Activated naive CD8-positive, alpha-beta T cell (primary cell): ENCODE results near the gene RNF2.
A peak's percentile ranks its signal among the peaks of the same experiment; 100 is the strongest.
"Not testable (repeated sequence)": the region's sequence is repeated elsewhere in the genome, so short reads cannot be mapped to it uniquely, and the experiment has no call there.

Experiments
- H3K27ac Mint-ChIP-seq: one replicate; pipeline ENCODE4 v1.8.0; 2021; ENCODE audit warnings: mixed read lengths
- H3K27me3 Mint-ChIP-seq: one replicate; pipeline ENCODE4 v1.8.0; 2021; ENCODE audit warnings: mixed read lengths
- H3K36me3 Mint-ChIP-seq: one replicate; pipeline ENCODE4 v1.8.0; 2021; ENCODE audit warnings: mixed read lengths
- H3K4me1 Mint-ChIP-seq: one replicate; pipeline ENCODE4 v1.8.0; 2021; ENCODE audit warnings: low read depth, mixed read lengths
- H3K4me3 Mint-ChIP-seq: one replicate; pipeline ENCODE4 v1.8.0; 2021; ENCODE audit warnings: mild to moderate bottlenecking, mixed read lengths
- H3K9me3 Mint-ChIP-seq: one replicate; pipeline ENCODE4 v1.8.0; 2021; ENCODE audit warnings: low read depth, mixed read lengths

RNF2 gene

GRCh38 chr1:185044981-185045813, at the start of gene RNF2:
Gene RNF2, plus strand, starts transcription at chr1:185045558. Its CDS starts 41,996 bp downstream, at chr1:185087554.
- Mint-ChIP-seq H3K9me3 (no peaks in the 10 kb centered on the region), H3K4me3 (peak within 1 kb of the TSS; percentile 90), H3K27me3 (no peaks in the 10 kb centered on the region), H3K4me1 (peaks cover 49% of the 10 kb centered on the region), H3K27ac (peak within 1 kb of the TSS; percentile 92), H3K36me3 (no peaks in the 10 kb centered on the region)

GRCh38 chr1:184999974-185000373, 45.4 kb upstream of the RNF2 start:
- peaks cover 19% of the 10 kb centered on the region for H3K27me3 Mint-ChIP-seq
- H3K9me3 Mint-ChIP-seq, H3K4me3 Mint-ChIP-seq, H3K36me3 Mint-ChIP-seq, H3K27ac Mint-ChIP-seq, H3K4me1 Mint-ChIP-seq: not testable (repeated sequence)

- H3K9me3 Mint-ChIP-seq, H3K27ac Mint-ChIP-seq, H3K4me3 Mint-ChIP-seq, H3K4me1 Mint-ChIP-seq, H3K36me3 Mint-ChIP-seq: not testable (repeated sequence)
- H3K27me3 Mint-ChIP-seq, result peaks cover 14% of the 10 kb centered on the region
Measured at GRCh38 chr1:185001312-185001880, 44.0 kb upstream of the RNF2 start.

- Mint-ChIP-seq H3K27me3 (no peaks in the 10 kb centered on the region), H3K4me1 (no peaks in the 10 kb centered on the region), H3K9me3 (no peaks in the 10 kb centered on the region), H3K4me3 (no peak overlapping the region), H3K36me3 (no peaks in the 10 kb centered on the region), H3K27ac (no peak overlapping the region)
Measured at GRCh38 chr1:185008838-185009237, 36.5 kb upstream of the RNF2 start.

- Mint-ChIP-seq H3K36me3 (no peaks in the 10 kb centered on the region), H3K27me3 (no peaks in the 10 kb centered on the region), H3K4me3 (no peak overlapping the region), H3K4me1 (no peaks in the 10 kb centered on the region), H3K9me3 (no peaks in the 10 kb centered on the region), H3K27ac (no peak overlapping the region)
Measured at GRCh38 chr1:185010361-185010760, 35.0 kb upstream of the RNF2 start.

GRCh38 chr1:185014941-185015340, 30.4 kb upstream of the RNF2 start:
- no peak overlapping the region for H3K27ac Mint-ChIP-seq

GRCh38 chr1:185015631-185016030, 29.7 kb upstream of the RNF2 start:
- no peaks in the 10 kb centered on the region for H3K4me1 Mint-ChIP-seq
- no peaks in the 10 kb centered on the region for H3K9me3 Mint-ChIP-seq
- H3K4me3 Mint-ChIP-seq, result no peak overlapping the region
- no peak overlapping the region for H3K27ac Mint-ChIP-seq
- H3K36me3 Mint-ChIP-seq, result no peaks in the 10 kb centered on the region
- H3K27me3 Mint-ChIP-seq, result no peaks in the 10 kb centered on the region

More at GRCh38 chr1:185014941-185015340, 30.4 kb upstream of the RNF2 start:
- H3K4me1 Mint-ChIP-seq, result no peaks in the 10 kb centered on the region
- H3K36me3 Mint-ChIP-seq, result no peaks in the 10 kb centered on the region
- no peaks in the 10 kb centered on the region for H3K9me3 Mint-ChIP-seq
- H3K4me3 Mint-ChIP-seq, result no peak overlapping the region
- no peaks in the 10 kb centered on the region for H3K27me3 Mint-ChIP-seq

GRCh38 chr1:185016880-185017279, 28.5 kb upstream of the RNF2 start:
- H3K4me1 Mint-ChIP-seq, result no peaks in the 10 kb centered on the region
- no peak overlapping the region for H3K27ac Mint-ChIP-seq
- no peak overlapping the region for H3K4me3 Mint-ChIP-seq

GRCh38 chr1:185017338-185017737, 28.0 kb upstream of the RNF2 start:
- Mint-ChIP-seq H3K9me3 (no peaks in the 10 kb centered on the region), H3K4me1 (no peaks in the 10 kb centered on the region), H3K27me3 (no peaks in the 10 kb centered on the region), H3K27ac (no peak overlapping the region), H3K36me3 (no peaks in the 10 kb centered on the region), H3K4me3 (no peak overlapping the region)

More at GRCh38 chr1:185016880-185017279, 28.5 kb upstream of the RNF2 start:
- H3K36me3 Mint-ChIP-seq, result no peaks in the 10 kb centered on the region
- no peaks in the 10 kb centered on the region for H3K9me3 Mint-ChIP-seq
- no peaks in the 10 kb centered on the region for H3K27me3 Mint-ChIP-seq

GRCh38 chr1:185017966-185018365, 27.4 kb upstream of the RNF2 start:
- Mint-ChIP-seq H3K36me3 (no peaks in the 10 kb centered on the region), H3K27me3 (no peaks in the 10 kb centered on the region), H3K4me1 (no peaks in the 10 kb centered on the region), H3K4me3 (no peak overlapping the region), H3K9me3 (no peaks in the 10 kb centered on the region), H3K27ac (no peak overlapping the region)

- H3K36me3 Mint-ChIP-seq, result peaks cover 14% of the 10 kb centered on the region
- H3K4me3 Mint-ChIP-seq, result no peak overlapping the region
- peaks cover 14% of the 10 kb centered on the region for H3K9me3 Mint-ChIP-seq
- no peaks in the 10 kb centered on the region for H3K4me1 Mint-ChIP-seq
- H3K27me3 Mint-ChIP-seq, result peaks cover 9% of the 10 kb centered on the region
- no peak overlapping the region for H3K27ac Mint-ChIP-seq
Measured at GRCh38 chr1:185027252-185027882, 18.0 kb upstream of the RNF2 start.

- Mint-ChIP-seq H3K36me3 (peaks cover 4% of the 10 kb centered on the region), H3K4me1 (no peaks in the 10 kb centered on the region), H3K9me3 (peaks cover 5% of the 10 kb centered on the region), H3K27me3 (peaks cover 4% of the 10 kb centered on the region), H3K4me3 (no peak overlapping the region), H3K27ac (no peak overlapping the region)
Measured at GRCh38 chr1:185033686-185034085, 11.7 kb upstream of the RNF2 start.

GRCh38 chr1:185035258-185035657, 10.1 kb upstream of the RNF2 start:
- Mint-ChIP-seq H3K4me3 (no peak overlapping the region), H3K27ac (no peak overlapping the region), H3K4me1 (no peaks in the 10 kb centered on the region), H3K27me3 (no peaks in the 10 kb centered on the region), H3K36me3 (no peaks in the 10 kb centered on the region), H3K9me3 (no peaks in the 10 kb centered on the region)

GRCh38 chr1:185038813-185039376, 6.5 kb upstream of the RNF2 start:
- no peaks in the 10 kb centered on the region for H3K36me3 Mint-ChIP-seq
- H3K27ac Mint-ChIP-seq, result no peak overlapping the region
- H3K27me3 Mint-ChIP-seq, result no peaks in the 10 kb centered on the region
- H3K4me1 Mint-ChIP-seq, result no peaks in the 10 kb centered on the region
- no peak overlapping the region for H3K4me3 Mint-ChIP-seq
- H3K9me3 Mint-ChIP-seq, result no peaks in the 10 kb centered on the region

GRCh38 chr1:185039726-185040407, 5.5 kb upstream of the RNF2 start:
- Mint-ChIP-seq H3K36me3 (no peaks in the 10 kb centered on the region), H3K4me3 (no peak overlapping the region), H3K4me1 (peaks cover 7% of the 10 kb centered on the region), H3K9me3 (no peaks in the 10 kb centered on the region), H3K27ac (no peak overlapping the region), H3K27me3 (no peaks in the 10 kb centered on the region)
